SW 1271 (cell line): ENCODE data around the gene RNASEH2A.
A peak's percentile ranks its signal among the peaks of the same experiment; 100 is the strongest.

Experiments
- DNase-seq, 2 experiments: peaks; one replicate each; lab custom pipeline; 2025; lab: John Stamatoyannopoulos, UW

Gene RNASEH2A

GRCh38 chr19:12806242-12807081, at the start of gene RNASEH2A:
RNASEH2A (plus strand) TSS chr19:12806584; CDS start chr19:12806674, 90 bp downstream.
- peak; percentile 62 to 78 for DNase-seq

GRCh38 chr19:12757544-12758274, 48.7 kb upstream of the RNASEH2A start:
- peak in 1 of 2 experiments; percentile 45 for DNase-seq

GRCh38 chr19:12759686-12760085, 46.7 kb upstream of the RNASEH2A start:
- DNase-seq, result no peak

GRCh38 chr19:12763100-12763499, 43.3 kb upstream of the RNASEH2A start:
- no peak for DNase-seq

- no peak for DNase-seq
These were observed 41.7 kb upstream of the RNASEH2A start for GRCh38 chr19:12764698-12765097.

GRCh38 chr19:12766051-12766521, 40.3 kb upstream of the RNASEH2A start:
- DNase-seq, result peak; percentile 61 to 90

- DNase-seq, result no peak
These were observed 39.2 kb upstream of the RNASEH2A start for GRCh38 chr19:12767150-12767549.

GRCh38 chr19:12767666-12768065, 38.7 kb upstream of the RNASEH2A start:
- DNase-seq, result no peak

- DNase-seq, result no peak
These were observed 36.7 kb upstream of the RNASEH2A start for GRCh38 chr19:12769689-12770088.

GRCh38 chr19:12770922-12771321, 35.5 kb upstream of the RNASEH2A start:
- DNase-seq, result no peak

- DNase-seq, result no peak
These were observed 34.1 kb upstream of the RNASEH2A start for GRCh38 chr19:12772323-12772722.

- peak; percentile 21 to 29 for DNase-seq
These were observed 32.8 kb upstream of the RNASEH2A start for GRCh38 chr19:12773571-12773970.

- no peak for DNase-seq
These were observed 31.5 kb upstream of the RNASEH2A start, which contains the start of gene HOOK2 for GRCh38 chr19:12774588-12775555. HOOK2 (minus strand) TSS chr19:12775552; CDS start chr19:12775449, 103 bp downstream.

GRCh38 chr19:12777217-12778016, 29.0 kb upstream of the RNASEH2A start:
- peak in 1 of 2 experiments; percentile 56 for DNase-seq

GRCh38 chr19:12778017-12778904, 28.1 kb upstream of the RNASEH2A start:
- peak in 1 of 2 experiments; percentile 47 for DNase-seq

GRCh38 chr19:12778905-12779161, 27.6 kb upstream of the RNASEH2A start:
- no peak for DNase-seq

- DNase-seq, result peak; percentile 38
These were observed 27.0 kb upstream of the RNASEH2A start for GRCh38 chr19:12779162-12779993.

GRCh38 chr19:12782174-12782423, 24.3 kb upstream of the RNASEH2A start:
- DNase-seq, result no peak
